ENCODE results near the gene EVI2B. TPM values are rescaled to one million over a fixed set of nuclear protein-coding genes. Genes with fewer than 3 reads are reported as not detected.

Gene EVI2B
- total and polyA plus RNA-seq, 4 donors, result 2.8 to 5.8 (median 3.7) TPM

DNA sequence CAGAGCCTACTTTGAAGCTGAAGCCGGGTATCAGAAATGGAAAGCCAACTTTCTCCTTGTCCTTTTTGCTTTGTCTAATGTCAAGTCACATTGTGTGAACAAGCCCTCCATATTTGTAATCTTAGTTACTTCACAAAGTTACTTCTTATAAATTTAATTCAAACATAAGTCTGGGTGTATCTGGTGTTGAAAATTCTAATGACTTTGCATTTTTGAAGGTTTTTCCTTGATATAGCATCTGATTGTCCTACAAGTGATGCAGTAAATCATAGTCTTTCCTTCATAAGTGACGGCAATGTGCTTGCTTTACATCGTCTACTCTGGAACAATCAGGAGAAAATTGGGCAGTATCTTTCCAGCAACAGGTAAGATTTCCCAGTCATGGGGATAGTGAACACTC lies 53.7 kb downstream of the EVI2B start:
- no peaks in the 10 kb centered on the region for H3K4me1 ChIP-seq (ENCODE audit: control insufficient read depth in 4 of 4, insufficient read depth in 4 of 4, low read length in 3 of 4)
- H3K36me3 ChIP-seq (ENCODE audit: control insufficient read depth in 4 of 4, insufficient read depth in 3 of 4, low read depth in 1 of 4, low read length in 3 of 4), result peaks cover 1 to 9% (median 4%) of the 10 kb centered on the region in 4 donors
- DNase-seq (ENCODE audit: low spot score), result no peak
- H3K9me3 ChIP-seq (ENCODE audit: control insufficient read depth in 4 of 4, low read length in 3 of 4), result no peaks in the 10 kb centered on the region
- WGBS, result 98% methylated on average over 3 of the region's 3 CpGs
- no peaks in the 10 kb centered on the region for H3K27me3 ChIP-seq (ENCODE audit: control insufficient read depth in 4 of 4, insufficient read depth in 4 of 4, low read length in 3 of 4)
- no peak overlapping the region for H3K4me3 ChIP-seq (ENCODE audit: low read depth in 1 of 3, low read length in 3 of 3)
- TF ChIP-seq RAD21 (IDR thresholded peaks at IDR 0.05), result no peak
- TF ChIP-seq FOXA1 (IDR thresholded peaks at IDR 0.05), result no peak
- TF ChIP-seq FOXA2 (IDR thresholded peaks at IDR 0.05), result no peak
- no peak for TF ChIP-seq ZBTB33 (IDR thresholded peaks at IDR 0.05)
- no peak for TF ChIP-seq HNF4G (IDR thresholded peaks at IDR 0.05)
- no peak for TF ChIP-seq CTCF (IDR thresholded peaks at IDR 0.05; ENCODE audit: low read depth, low read length, missing input control)
- no peak for TF ChIP-seq HNF4A (conservative IDR thresholded peaks at IDR 0.05)
- no peak overlapping the region for H3K27ac ChIP-seq (ENCODE audit: low read depth in 1 of 2, low read length in 2 of 2)
- no peak overlapping the region for H3K9ac ChIP-seq (ENCODE audit: low read depth in 1 of 2, low read length in 2 of 2)

DNA sequence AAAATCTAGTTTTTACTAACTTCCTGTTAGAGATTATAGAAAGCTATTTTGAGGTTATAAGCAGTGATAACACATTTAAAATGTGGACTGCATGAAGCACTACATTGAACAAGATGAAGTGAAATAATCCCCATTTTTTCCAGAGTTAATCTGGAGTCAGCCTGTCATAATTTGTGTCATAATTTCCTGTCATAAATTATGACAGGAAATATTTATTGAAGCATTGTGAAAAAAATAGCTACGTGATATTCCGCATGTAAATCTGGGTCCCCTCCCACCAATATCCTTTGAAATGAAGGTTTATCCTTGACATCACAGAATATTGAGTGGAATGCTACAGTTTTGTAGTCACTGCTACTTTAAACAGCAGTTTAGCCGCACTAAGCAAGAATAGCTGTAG lies 56.9 kb downstream of the EVI2B start:
- WGBS, result 78% methylated on average over 3 of the region's 3 CpGs
- H3K27ac ChIP-seq (ENCODE audit: low read depth in 1 of 2, low read length in 2 of 2), result no peak overlapping the region
- no peaks in the 10 kb centered on the region for H3K9me3 ChIP-seq (ENCODE audit: control insufficient read depth in 4 of 4, low read length in 3 of 4)
- no peaks in the 10 kb centered on the region for H3K27me3 ChIP-seq (ENCODE audit: control insufficient read depth in 4 of 4, insufficient read depth in 4 of 4, low read length in 3 of 4)
- DNase-seq (ENCODE audit: low spot score), result no peak
- H3K4me3 ChIP-seq (ENCODE audit: low read depth in 1 of 3, low read length in 3 of 3), result no peak overlapping the region
- H3K4me1 ChIP-seq (ENCODE audit: control insufficient read depth in 4 of 4, insufficient read depth in 4 of 4, low read length in 3 of 4), result no peaks in the 10 kb centered on the region
- TF ChIP-seq GABPA (IDR thresholded peaks at IDR 0.05 in 1 of 2, conservative IDR thresholded peaks at IDR 0.05 in 1 of 2), result no peak
- TF ChIP-seq, protein P1, sequence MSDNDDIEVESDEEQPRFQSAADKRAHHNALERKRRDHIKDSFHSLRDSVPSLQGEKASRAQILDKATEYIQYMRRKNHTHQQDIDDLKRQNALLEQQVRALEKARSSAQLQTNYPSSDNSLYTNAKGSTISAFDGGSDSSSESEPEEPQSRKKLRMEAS (IDR thresholded peaks at IDR 0.05), result no peak
- peaks cover 1 to 7% (median 4%) of the 10 kb centered on the region in 4 donors for H3K36me3 ChIP-seq (ENCODE audit: control insufficient read depth in 4 of 4, insufficient read depth in 3 of 4, low read depth in 1 of 4, low read length in 3 of 4)
- H3K9ac ChIP-seq (ENCODE audit: low read depth in 1 of 2, low read length in 2 of 2), result no peak overlapping the region

DNA sequence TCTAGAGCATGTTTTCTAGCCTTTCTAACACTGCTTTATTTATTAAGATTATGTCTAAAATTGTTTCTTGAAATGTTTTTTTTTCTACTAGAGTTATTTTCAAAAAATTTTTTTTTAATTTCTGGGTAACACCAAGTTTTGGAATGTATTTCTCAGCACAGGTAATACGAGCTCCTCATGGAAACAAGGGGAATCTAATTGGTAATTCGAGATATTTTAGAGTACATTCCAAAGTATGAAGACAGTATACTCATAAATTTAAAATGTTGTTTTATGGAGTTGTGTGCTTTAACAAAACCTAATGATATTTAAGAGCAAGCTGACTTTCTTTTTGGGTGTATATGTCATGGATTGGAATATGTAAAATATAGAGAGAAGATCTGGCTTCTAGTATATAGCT lies 59.2 kb downstream of the EVI2B start:
- H3K27me3 ChIP-seq (ENCODE audit: control insufficient read depth in 4 of 4, insufficient read depth in 4 of 4, low read length in 3 of 4), result no peaks in the 10 kb centered on the region
- H3K4me3 ChIP-seq (ENCODE audit: low read depth in 1 of 3, low read length in 3 of 3), result no peak overlapping the region
- H3K27ac ChIP-seq (ENCODE audit: low read depth in 1 of 2, low read length in 2 of 2), result no peak overlapping the region
- WGBS, result 98% methylated on average over 2 of the region's 2 CpGs
- DNase-seq (ENCODE audit: low spot score), result no peak
- H3K4me1 ChIP-seq (ENCODE audit: control insufficient read depth in 4 of 4, insufficient read depth in 4 of 4, low read length in 3 of 4), result no peaks in the 10 kb centered on the region
- no peaks in the 10 kb centered on the region for H3K9me3 ChIP-seq (ENCODE audit: control insufficient read depth in 4 of 4, low read length in 3 of 4)
- H3K36me3 ChIP-seq (ENCODE audit: control insufficient read depth in 4 of 4, insufficient read depth in 3 of 4, low read depth in 1 of 4, low read length in 3 of 4), result peaks cover 0 to 7% (median 0%) of the 10 kb centered on the region in 4 donors
- H3K9ac ChIP-seq (ENCODE audit: low read depth in 1 of 2, low read length in 2 of 2), result no peak overlapping the region
- TF ChIP-seq JUND (IDR thresholded peaks at IDR 0.05) (no peak), NR2F2 (IDR thresholded peaks at IDR 0.05) (no peak), ZBTB33 (IDR thresholded peaks at IDR 0.05) (no peak), HNF4A (conservative IDR thresholded peaks at IDR 0.05) (no peak), SP1 (IDR thresholded peaks at IDR 0.05) (no peak), REST (IDR thresholded peaks at IDR 0.05) (no peak), ATF3 (IDR thresholded peaks at IDR 0.05) (no peak), HNF4G (IDR thresholded peaks at IDR 0.05) (no peak), CTCF (IDR thresholded peaks at IDR 0.05; ENCODE audit: low read depth, low read length, missing input control) (no peak), FOXA1 (IDR thresholded peaks at IDR 0.05) (no peak), TAF1 (conservative IDR thresholded peaks at IDR 0.05) (no peak), RXRA (IDR thresholded peaks at IDR 0.05) (no peak)

All from liver (tissue), 9 donors.